Cardiac muscle cell (in vitro differentiated cells and primary cell): ENCODE measurements around the gene NPAS4. TPM values are rescaled to one million over a fixed set of nuclear protein-coding genes. Genes with fewer than 3 reads are reported as not detected.

Experiments
- DNase-seq, 2 donors: peaks; one replicate each; pipeline versions ENCODE4 v3.0.0 to v3.0.0-alpha.2; 2010 to 2017; ENCODE audit warnings: low read depth in 1 of 2, low spot score in 1 of 2
- H3K27ac ChIP-seq: fragments of 200-600 bp; sonication (generic); 2 replicates; pipeline ENCODE4 v1.5.1; 2016
- H3K27me3 ChIP-seq: fragments of 200-600 bp; sonication (generic); 2 replicates; pipeline ENCODE4 v1.6.0; 2016; ENCODE audit warnings: control low read depth
- H3K36me3 ChIP-seq: fragments of 200-600 bp; sonication (generic); 2 replicates; pipeline ENCODE4 v1.5.1; 2016; ENCODE audit warnings: control low read depth
- H3K4me1 ChIP-seq: fragments of 200-600 bp; sonication (generic); 2 replicates; pipeline ENCODE4 v1.8.1; 2017; ENCODE audit warnings: low read depth, mild to moderate bottlenecking, mixed run types
- H3K4me3 ChIP-seq: fragments of 200-600 bp; sonication (generic); 2 replicates; pipeline ENCODE4 v1.5.1; 2016; ENCODE audit warnings: mild to moderate bottlenecking
- H3K9me3 ChIP-seq: fragments of 200-600 bp; sonication (generic); 2 replicates; pipeline ENCODE4 v1.5.1; 2017; ENCODE audit warnings: low read depth, mild to moderate bottlenecking, control low read depth
- polyA plus RNA-seq: library from polyadenylated mRNA; unstranded; fragments of >200 nt; fragmentation: Nextera tagmentation; extraction: Ambion mirVana; gene quantifications from 2 replicates; pipeline ENCODE4 v1.2.1, GENCODE V29; 2016
- total RNA-seq: library from RNA; depleted of rRNA; stranded (reverse); fragments of >200 nt; gene quantifications from 2 replicates; pipeline ENCODE4 v1.2.3, GENCODE V29; 2016
- TF ChIP-seq, protein P1 (sequence below): IDR thresholded peaks from 2 replicates; pipeline ENCODE4 v1.5.1; 2012; ENCODE audit warnings: low read depth, mild to moderate bottlenecking, low read length

The NPAS4 gene
- total and polyA plus RNA-seq, 2 experiments from 2014 or later, result 1.2 TPM; not detected in 1

DNA sequence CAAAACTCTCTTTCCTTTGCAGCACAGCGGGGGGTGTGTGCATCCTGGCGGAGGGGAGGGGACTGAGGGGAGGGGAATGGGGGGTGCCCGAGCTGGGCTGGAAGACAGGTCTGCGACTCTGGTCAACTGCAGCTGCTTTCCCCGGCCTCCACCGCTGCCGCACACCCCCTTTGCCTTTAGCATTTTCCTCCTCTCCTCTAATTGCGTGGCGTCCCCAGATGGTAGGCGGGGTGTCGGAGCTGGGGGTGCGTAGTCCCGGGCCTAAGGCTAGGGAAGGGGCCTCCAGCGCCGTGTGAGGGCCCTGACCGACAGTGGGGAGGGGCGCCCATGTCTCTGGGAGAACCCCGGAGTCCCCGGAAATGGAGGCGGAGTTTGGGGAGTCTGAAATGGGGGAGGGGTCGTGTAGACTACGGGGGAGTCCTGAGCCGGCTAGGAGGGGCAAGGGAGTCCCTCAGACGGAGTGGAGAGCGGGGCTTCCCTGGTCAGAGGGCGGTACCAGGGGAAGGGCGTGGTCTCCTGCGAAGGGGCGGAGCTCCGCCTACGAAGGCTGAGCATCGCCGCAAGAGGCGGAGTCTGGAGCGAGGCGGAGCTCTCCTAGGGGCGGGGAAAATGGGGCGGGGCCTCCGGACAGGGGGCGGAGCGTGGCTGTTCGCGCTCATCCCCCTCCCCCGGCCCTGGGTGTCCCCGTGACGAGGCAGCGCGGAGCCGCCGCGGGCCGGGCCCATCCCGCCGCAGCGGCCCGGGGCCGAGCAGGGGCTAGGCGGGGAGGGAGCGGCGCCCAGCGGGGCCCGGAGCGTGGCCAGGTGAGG lies 45.6 kb downstream of the NPAS4 start, which contains the start of gene PELI3:
PELI3 (plus strand) TSS at position 681 of the 809 bp plus-strand sequence. CDS start 1,224 bp downstream, outside the sequence.
- peak; percentile 95 to 96 for DNase-seq
- Histone ChIP-seq H3K9me3 (no peaks in the 10 kb centered on the region), H3K36me3 (no peaks in the 10 kb centered on the region), H3K4me3 (peak within 1 kb of the TSS; percentile 46), H3K4me1 (peaks cover 7% of the 10 kb centered on the region), H3K27ac (peak within 1 kb of the TSS; percentile 85), H3K27me3 (no peaks in the 10 kb centered on the region)
- TF ChIP-seq, protein P1, sequence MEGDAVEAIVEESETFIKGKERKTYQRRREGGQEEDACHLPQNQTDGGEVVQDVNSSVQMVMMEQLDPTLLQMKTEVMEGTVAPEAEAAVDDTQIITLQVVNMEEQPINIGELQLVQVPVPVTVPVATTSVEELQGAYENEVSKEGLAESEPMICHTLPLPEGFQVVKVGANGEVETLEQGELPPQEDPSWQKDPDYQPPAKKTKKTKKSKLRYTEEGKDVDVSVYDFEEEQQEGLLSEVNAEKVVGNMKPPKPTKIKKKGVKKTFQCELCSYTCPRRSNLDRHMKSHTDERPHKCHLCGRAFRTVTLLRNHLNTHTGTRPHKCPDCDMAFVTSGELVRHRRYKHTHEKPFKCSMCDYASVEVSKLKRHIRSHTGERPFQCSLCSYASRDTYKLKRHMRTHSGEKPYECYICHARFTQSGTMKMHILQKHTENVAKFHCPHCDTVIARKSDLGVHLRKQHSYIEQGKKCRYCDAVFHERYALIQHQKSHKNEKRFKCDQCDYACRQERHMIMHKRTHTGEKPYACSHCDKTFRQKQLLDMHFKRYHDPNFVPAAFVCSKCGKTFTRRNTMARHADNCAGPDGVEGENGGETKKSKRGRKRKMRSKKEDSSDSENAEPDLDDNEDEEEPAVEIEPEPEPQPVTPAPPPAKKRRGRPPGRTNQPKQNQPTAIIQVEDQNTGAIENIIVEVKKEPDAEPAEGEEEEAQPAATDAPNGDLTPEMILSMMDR, result no peak

DNA sequence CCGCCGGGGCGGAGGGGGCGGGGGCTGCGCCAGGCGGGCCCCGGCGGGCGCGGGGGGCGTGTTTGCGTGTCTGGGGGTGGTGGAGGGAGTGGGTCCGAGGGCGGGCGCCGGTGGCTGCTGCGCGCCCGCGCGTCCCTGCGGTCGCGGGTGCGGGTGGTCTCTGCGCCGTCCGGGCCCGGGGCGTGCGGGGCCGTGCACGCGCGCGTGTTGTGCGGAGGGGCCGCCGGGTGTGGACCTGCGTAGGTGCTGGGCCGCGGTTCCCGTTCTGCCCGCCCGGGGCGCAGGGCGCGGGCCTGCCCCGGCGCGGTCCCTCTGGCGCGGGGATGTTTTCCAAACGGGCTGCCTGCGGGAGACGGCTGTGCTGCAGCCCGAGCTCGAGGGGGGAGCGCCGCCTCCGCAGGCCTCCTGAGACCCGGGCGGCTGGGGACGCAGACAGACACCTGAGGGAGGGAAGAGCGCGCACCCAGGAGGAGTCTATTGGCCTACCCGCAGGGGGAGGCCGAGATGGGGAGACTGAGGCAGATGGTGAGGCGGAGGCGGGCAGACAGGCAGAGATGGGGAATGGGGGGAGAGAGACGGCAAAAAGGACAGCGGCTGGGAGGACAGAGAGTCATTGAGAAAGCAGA lies 46.3 kb downstream of the NPAS4 start:
- H3K4me3 ChIP-seq, result peak overlapping the region; percentile 46
- H3K4me1 ChIP-seq, result peaks cover 7% of the 10 kb centered on the region
- H3K27me3 ChIP-seq, result no peaks in the 10 kb centered on the region
- no peaks in the 10 kb centered on the region for H3K36me3 ChIP-seq
- no peak overlapping the region for H3K27ac ChIP-seq
- no peaks in the 10 kb centered on the region for H3K9me3 ChIP-seq
- TF ChIP-seq, protein P1, result peak; percentile 33
- DNase-seq, result peak; percentile 51 to 68

DNA sequence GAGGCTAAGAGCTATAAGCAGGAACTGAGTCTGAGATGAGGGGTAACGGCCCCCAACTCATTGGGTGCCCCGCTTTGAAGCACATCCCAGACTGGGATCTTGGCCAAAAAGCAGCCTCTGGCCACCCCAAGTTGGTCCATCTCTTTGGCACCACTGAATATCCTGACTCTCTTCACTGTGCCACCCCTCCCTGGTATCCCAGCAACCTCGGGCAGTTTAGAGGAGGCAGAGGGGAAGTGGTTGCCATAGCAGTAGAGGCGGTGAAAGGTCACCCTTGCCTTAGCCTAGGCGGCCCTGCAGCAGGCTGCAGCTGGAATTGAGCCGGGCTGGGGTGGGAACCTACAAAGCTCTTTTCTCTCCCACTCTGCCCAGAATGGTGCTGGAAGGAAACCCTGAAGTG lies 46.9 kb downstream of the NPAS4 start:
- no peak overlapping the region for H3K27ac ChIP-seq

DNA sequence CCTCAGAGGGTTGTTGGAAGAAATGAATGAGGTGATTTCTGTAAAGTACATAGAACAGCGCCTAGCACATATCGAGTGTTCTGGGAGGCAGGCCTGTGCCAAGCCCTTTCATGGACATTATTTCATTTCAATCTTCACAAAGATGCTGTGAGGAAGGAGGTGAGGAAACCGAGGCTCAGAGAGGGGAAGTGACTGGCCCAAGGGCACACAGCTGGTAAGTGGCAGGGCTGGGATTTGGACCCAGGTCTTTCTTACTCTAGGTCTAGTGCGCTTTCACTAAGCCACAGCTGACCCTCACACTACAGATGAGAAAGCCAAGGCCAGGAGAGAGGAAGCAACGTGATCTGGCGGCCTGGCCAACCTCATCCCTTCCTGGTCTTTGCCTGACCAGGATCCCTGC lies 47.9 kb downstream of the NPAS4 start:
- Histone ChIP-seq H3K9me3 (no peaks in the 10 kb centered on the region), H3K4me1 (peaks cover 7% of the 10 kb centered on the region), H3K27ac (no peak overlapping the region), H3K36me3 (peaks cover 12% of the 10 kb centered on the region), H3K27me3 (no peaks in the 10 kb centered on the region), H3K4me3 (no peak overlapping the region)
- no peak for DNase-seq
- TF ChIP-seq, protein P1, result no peak

More for the DNA sequence above, 46.9 kb downstream of the NPAS4 start:
- Histone ChIP-seq H3K4me3 (peak overlapping the region; percentile 46), H3K27me3 (no peaks in the 10 kb centered on the region), H3K36me3 (peaks cover 5% of the 10 kb centered on the region), H3K9me3 (no peaks in the 10 kb centered on the region), H3K4me1 (peaks cover 7% of the 10 kb centered on the region)
- DNase-seq, result peak; percentile 21 to 34
- TF ChIP-seq, protein P1, result no peak

DNA sequence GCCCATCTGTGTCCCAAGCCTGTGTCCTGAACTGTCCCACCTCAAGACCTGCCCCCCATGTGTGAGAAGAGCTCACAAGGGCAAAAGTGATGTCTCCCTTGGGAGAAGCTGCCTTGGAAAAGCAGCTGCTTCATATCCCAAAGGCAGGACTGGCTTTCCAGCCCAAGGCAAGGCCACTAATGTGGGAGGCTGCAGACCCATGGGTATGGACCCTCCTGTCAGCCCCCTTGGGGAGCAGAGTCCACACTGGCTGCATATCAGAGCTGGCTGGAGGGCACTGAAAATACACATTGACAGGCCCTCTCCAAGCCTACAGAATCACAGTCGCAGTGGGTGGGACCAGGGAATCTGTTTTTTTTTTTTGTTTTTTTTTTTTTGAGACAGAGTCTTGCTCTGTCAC lies 48.6 kb downstream of the NPAS4 start:
- H3K36me3 ChIP-seq, result peaks cover 15% of the 10 kb centered on the region
- peaks cover 7% of the 10 kb centered on the region for H3K4me1 ChIP-seq
- H3K27me3 ChIP-seq, result no peaks in the 10 kb centered on the region
- TF ChIP-seq, protein P1, result no peak
- no peak overlapping the region for H3K27ac ChIP-seq
- no peak for DNase-seq
- H3K9me3 ChIP-seq, result no peaks in the 10 kb centered on the region
- H3K4me3 ChIP-seq, result no peak overlapping the region
